OCI-LY1 (cell line): ENCODE data around the gene ZBTB32.

Source experiments
- H2AFZ ChIP-seq: fragments of 200-600 bp; sonication (generic), shearing (Covaris generic); 2 replicates; pipeline ENCODE4 v1.6.0; 2014; ENCODE audit warnings: antibody characterized with exemption, mild to moderate bottlenecking, low read length
- H3F3A ChIP-seq: fragments of 200-600 bp; sonication (generic), shearing (Covaris generic); 2 replicates; pipeline ENCODE4 v1.6.0; 2014; ENCODE audit warnings: mild to moderate bottlenecking, antibody characterized with exemption, low read length, moderate library complexity; ENCODE audit not compliant: insufficient read depth
- H3K27ac ChIP-seq: fragments of 200-600 bp; sonication (generic); 2 replicates; pipeline ENCODE4 v1.5.1; 2014; ENCODE audit warnings: low read length, mixed run types, mild to moderate bottlenecking, low read depth; ENCODE audit not compliant: poor library complexity, severe bottlenecking
- H3K27me3 ChIP-seq: fragments of 200-600 bp; sonication (generic); 2 replicates; pipeline ENCODE4 v1.6.0; 2014; ENCODE audit warnings: antibody characterized with exemption, mild to moderate bottlenecking, low read length, moderate library complexity; ENCODE audit not compliant: insufficient read depth
- H3K36me3 ChIP-seq: fragments of 200-600 bp; sonication (generic); 2 replicates; pipeline ENCODE4 v1.6.1; 2014; ENCODE audit warnings: mild to moderate bottlenecking, antibody characterized with exemption, low read length, moderate library complexity, mixed read lengths; ENCODE audit not compliant: insufficient read depth
- H3K4me1 ChIP-seq: fragments of 200-600 bp; sonication (generic); 2 replicates; pipeline ENCODE4 v1.5.1; 2014; ENCODE audit warnings: mild to moderate bottlenecking, low read length, moderate library complexity; ENCODE audit not compliant: insufficient read depth, severe bottlenecking
- H3K4me2 ChIP-seq: fragments of 200-600 bp; sonication (generic), shearing (Covaris generic); 2 replicates; pipeline ENCODE4 v1.6.1; 2014; ENCODE audit warnings: low read length
- H3K4me3 ChIP-seq: fragments of 200-600 bp; sonication (generic); 2 replicates; pipeline ENCODE4 v1.5.1; 2014; ENCODE audit warnings: low read length, low read depth, mild to moderate bottlenecking, mixed read lengths; ENCODE audit not compliant: poor library complexity, severe bottlenecking
- H3K79me2 ChIP-seq: fragments of 200-600 bp; shearing (Covaris generic); 2 replicates; pipeline ENCODE4 v1.6.1; 2016; ENCODE audit warnings: mixed run types, low read length, mixed read lengths; ENCODE audit not compliant: insufficient read depth
- H3K9ac ChIP-seq: fragments of 200-600 bp; sonication (generic), shearing (Covaris generic); 2 replicates; pipeline ENCODE4 v1.6.1; 2014; ENCODE audit warnings: mild to moderate bottlenecking, low read length, mixed read lengths
- H3K9me2 ChIP-seq: fragments of 200-600 bp; sonication (generic), shearing (Covaris generic); 2 replicates; pipeline ENCODE4 v1.6.1; 2014; ENCODE audit warnings: low read depth, mild to moderate bottlenecking, low read length, mixed read lengths
- H3K9me3 ChIP-seq: fragments of 200-600 bp; shearing (Covaris generic); 2 replicates; pipeline ENCODE4 v1.6.1; 2014; ENCODE audit warnings: low read length, mixed read lengths
- H4K20me1 ChIP-seq: fragments of 200-600 bp; sonication (generic), shearing (Covaris generic); 2 replicates; pipeline ENCODE4 v1.6.0; 2016; ENCODE audit warnings: mild to moderate bottlenecking, low read length; ENCODE audit not compliant: insufficient read depth
- CTCF ChIP-seq: fragments of 200-600 bp; sonication (generic), shearing (Covaris generic); IDR thresholded peaks from 2 replicates; pipeline ENCODE4 v1.5.1; 2017; ENCODE audit warnings: mild to moderate bottlenecking, antibody characterized with exemption, low read length, moderate library complexity, mixed read lengths
- EZH2 ChIP-seq: fragments of 200-600 bp; sonication (generic), shearing (Covaris generic); IDR thresholded peaks from 2 replicates; pipeline ENCODE4 v1.8.0; 2017; ENCODE audit warnings: borderline replicate concordance, mixed run types, mild to moderate bottlenecking, antibody characterized with exemption, low read length, moderate library complexity, mixed read lengths

ZBTB32 gene

GRCh38 chr19:35731353-35731752, 27.0 kb downstream of the ZBTB32 start:
- Histone ChIP-seq H3K79me2 (no peaks in the 10 kb centered on the region), H3K4me1 (no peaks in the 10 kb centered on the region), H3K9ac (no peak overlapping the region), H3K27me3 (no peaks in the 10 kb centered on the region), H3K9me3 (no peaks in the 10 kb centered on the region), H4K20me1 (no peaks in the 10 kb centered on the region), H3K27ac (no peak overlapping the region), H2AFZ (no peak overlapping the region), H3K36me3 (peaks cover 89% of the 10 kb centered on the region), H3F3A (no peaks in the 10 kb centered on the region), H3K4me3 (no peak overlapping the region), H3K4me2 (no peak overlapping the region), H3K9me2 (no peaks in the 10 kb centered on the region)
- TF ChIP-seq CTCF = no peak
- no peak for TF ChIP-seq EZH2

GRCh38 chr19:35731779-35732405, 27.5 kb downstream of the ZBTB32 start:
- H3K36me3 ChIP-seq = peaks cover 92% of the 10 kb centered on the region
- no peaks in the 10 kb centered on the region for H3K9me3 ChIP-seq
- TF ChIP-seq CTCF (no peak), EZH2 (no peak)
- H3K27ac ChIP-seq = no peak overlapping the region
- no peaks in the 10 kb centered on the region for H3K4me1 ChIP-seq
- no peaks in the 10 kb centered on the region for H4K20me1 ChIP-seq
- no peak overlapping the region for H2AFZ ChIP-seq
- H3K79me2 ChIP-seq = no peaks in the 10 kb centered on the region
- no peaks in the 10 kb centered on the region for H3K27me3 ChIP-seq
- H3K4me3 ChIP-seq = no peak overlapping the region
- no peaks in the 10 kb centered on the region for H3K9me2 ChIP-seq
- no peak overlapping the region for H3K4me2 ChIP-seq
- no peak overlapping the region for H3K9ac ChIP-seq
- no peaks in the 10 kb centered on the region for H3F3A ChIP-seq

GRCh38 chr19:35732540-35733179, 28.3 kb downstream of the ZBTB32 start:
- H3K79me2 ChIP-seq = no peaks in the 10 kb centered on the region
- peaks cover 90% of the 10 kb centered on the region for H3K36me3 ChIP-seq
- H3K4me2 ChIP-seq = no peak overlapping the region
- no peaks in the 10 kb centered on the region for H4K20me1 ChIP-seq
- H3K4me1 ChIP-seq = no peaks in the 10 kb centered on the region
- no peaks in the 10 kb centered on the region for H3F3A ChIP-seq
- H3K27me3 ChIP-seq = no peaks in the 10 kb centered on the region
- H2AFZ ChIP-seq = no peak overlapping the region
- H3K4me3 ChIP-seq = no peak overlapping the region
- H3K9me2 ChIP-seq = no peaks in the 10 kb centered on the region
- TF ChIP-seq CTCF (no peak), EZH2 (no peak)
- H3K9me3 ChIP-seq = no peaks in the 10 kb centered on the region
- no peak overlapping the region for H3K9ac ChIP-seq
- no peak overlapping the region for H3K27ac ChIP-seq
